Stimulated activated CD4-positive, alpha-beta T cell treated with anti-CD3 and anti-CD28 coated beads, Interleukin-1b, Interleukin-23, amount 100 ng/mL, for 24 hours (primary cell): ENCODE measurements around the gene ADARB2.

Experiments used
- DNase-seq, 4 experiments: peaks; one replicate each; pipeline ENCODE4 v3.0.0-alpha.2; 2020; ENCODE audit warnings: low read depth in 4 of 4, low spot score in 1 of 4

Gene ADARB2

DNA sequence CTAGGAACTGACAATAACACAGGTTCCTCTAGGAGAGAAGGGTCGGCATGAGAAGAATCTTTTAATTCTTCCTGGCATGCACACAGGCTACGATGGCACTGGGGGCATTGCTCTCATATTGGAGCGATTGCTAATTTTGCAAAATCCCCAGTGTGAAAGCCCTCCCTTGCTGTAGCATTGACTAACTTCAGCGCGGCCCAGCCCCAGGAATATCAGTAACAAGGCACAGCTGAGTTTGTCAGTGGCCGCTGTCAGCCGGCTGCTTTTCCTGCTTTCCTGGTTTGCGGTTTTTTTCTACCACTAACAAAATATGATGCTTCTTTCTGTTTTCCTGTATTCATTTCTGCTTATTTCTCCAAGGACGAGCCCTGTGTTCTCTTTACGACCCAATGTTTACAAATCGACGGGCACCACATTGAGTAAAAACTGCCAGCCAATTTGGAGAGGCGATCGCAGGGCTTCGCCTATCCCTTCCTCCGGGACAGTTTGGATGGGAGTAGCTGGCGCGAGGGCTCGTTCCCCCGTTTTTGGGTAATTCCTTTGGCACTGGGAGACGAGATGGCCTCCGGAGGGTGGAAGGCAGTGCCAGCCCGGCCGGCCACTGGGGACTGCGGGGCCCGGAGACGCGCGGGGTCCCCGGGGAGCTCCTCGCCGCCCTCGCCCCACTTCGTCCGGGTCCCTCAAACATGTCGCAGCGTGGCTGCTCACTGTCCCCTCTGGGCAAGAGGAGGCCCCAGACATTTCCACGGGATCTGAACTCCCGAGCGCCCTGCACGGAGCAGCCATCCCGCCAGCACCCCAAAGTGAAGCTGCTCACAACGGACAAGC, 967 bp downstream of the ADARB2 start:
- no peak for DNase-seq

DNA sequence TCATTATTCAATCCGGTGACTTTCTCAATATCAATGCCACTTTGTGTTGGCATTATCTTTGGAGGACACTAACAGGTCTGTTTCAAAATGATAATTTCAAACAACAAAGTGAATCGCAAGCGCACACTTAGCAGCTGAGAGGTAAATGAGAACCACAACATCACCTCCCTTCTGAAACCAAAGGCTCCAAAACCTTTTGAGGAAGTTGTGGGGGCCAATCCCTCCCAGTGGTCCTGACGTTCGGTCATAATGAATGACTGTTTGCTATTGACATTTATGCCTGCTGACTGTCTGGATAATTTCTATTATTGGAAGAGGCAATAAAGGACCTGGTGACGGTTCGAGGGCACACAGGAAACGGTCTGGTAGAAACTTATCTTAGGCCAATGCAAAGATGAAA, 1.8 kb downstream of the ADARB2 start:
- no peak for DNase-seq

DNA sequence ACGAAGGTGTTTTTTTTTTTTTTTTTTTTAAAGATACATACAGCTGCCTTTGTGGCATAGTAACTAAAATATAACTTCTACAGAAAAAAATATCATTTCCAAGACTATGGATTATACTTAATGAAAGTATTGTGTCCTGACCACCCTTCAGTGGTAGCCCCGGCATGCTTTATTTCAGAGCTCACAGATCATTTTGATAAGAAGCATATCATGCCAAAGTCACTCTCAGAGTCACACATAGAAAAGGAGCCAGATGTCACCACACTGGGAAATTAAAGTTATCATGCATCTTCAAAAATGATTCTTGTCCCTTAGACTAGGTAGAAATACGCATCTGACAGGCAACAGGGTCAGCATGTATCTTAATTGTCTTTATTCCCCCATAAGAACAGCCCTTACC, 3.0 kb downstream of the ADARB2 start:
- DNase-seq = no peak

DNA sequence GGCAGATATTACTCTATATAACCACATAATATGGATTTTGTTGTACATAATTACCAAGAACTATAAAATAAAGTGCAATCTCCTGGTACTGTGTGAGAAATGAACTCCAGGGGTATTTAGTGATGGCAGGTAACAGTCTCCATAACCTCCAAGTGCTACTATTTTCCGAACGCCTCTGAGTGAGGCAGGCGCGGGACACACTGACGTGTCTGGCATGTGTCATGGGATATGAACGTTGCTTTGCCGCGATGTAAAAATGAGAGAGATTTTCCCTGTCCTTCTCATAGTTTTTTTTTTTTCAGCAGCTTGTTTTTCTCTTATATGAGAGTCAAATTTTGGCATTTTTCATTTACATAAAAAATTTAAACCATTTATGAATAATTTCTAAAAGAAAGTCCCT, 3.6 kb downstream of the ADARB2 start:
- DNase-seq = no peak

DNA sequence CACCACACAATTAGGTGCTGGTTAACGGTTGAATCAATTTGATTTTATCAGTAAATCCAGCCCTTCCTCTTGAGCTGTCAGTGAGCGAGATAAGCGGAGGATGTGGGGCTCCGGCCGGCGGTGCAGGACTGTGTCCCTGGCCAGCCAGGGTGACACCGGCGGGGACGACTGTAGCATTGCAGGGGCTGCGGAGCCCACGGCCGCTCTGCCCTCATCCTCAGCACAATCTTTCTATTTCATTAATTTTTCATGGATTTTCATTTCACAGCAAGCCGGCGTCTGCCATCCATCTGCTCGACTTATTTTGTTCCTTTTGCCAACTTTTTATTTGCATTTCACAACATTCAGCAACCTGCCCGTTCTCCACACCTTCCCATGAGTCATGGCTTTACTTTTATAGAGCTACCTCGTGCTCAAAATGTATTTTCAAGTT, 4.7 kb downstream of the ADARB2 start:
- no peak for DNase-seq

DNA sequence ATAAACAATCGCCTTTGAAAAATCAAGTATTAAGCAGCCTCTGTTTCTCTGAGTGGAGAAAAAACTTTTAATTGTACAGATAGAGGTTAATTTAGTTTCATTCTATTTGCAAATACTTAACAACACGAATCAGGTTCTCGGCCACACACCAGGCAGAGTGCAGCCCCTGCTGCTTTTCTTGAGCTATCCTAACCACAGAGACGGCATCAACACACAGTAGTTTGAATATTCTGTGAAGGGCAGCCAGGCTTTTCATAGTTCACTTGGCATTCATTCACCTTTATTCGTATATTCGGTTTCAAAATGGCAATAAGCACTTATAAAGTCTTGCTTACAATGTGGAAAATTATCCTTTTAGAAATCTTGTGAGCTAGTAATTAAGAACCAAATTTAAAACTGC, 5.7 kb downstream of the ADARB2 start:
- DNase-seq = no peak

DNA sequence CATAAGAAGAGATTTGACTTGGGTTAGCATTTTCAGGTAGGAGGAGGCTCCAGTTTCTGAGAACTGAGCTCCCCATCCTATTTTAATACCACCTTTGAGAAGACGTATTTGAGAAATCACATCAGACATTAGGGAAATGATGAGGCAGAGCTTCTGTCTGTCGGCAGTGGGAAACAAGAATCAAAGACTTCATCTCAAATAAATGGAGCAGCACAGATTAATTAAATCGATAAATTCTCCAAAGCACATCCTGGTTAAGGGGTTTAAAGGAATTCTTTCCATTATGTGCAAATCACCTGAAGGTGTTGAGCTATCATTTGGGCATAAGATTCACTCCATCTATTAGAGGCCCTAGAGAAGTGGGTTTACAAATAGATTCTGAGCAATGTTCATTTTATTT, 7.6 kb downstream of the ADARB2 start:
- DNase-seq = no peak

DNA sequence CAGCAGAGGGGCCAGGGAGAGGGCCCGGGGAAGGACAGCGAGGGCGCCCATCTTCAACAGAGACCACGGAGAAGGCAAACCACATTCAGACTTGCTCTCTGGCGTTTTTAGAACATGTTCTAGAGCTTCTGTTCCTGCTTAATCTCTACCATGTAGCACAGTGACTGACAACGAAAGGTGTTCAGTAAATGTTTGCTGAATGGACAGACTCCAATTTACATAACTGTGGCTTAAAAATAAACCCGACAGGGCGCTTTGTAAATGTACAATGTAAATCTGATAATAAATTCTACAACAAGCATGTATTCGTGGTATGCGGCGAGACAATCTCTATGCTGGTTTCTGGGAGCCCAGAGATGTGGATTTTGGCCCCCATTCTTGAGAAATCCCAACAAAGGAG, 10.5 kb downstream of the ADARB2 start:
- no peak for DNase-seq

DNA sequence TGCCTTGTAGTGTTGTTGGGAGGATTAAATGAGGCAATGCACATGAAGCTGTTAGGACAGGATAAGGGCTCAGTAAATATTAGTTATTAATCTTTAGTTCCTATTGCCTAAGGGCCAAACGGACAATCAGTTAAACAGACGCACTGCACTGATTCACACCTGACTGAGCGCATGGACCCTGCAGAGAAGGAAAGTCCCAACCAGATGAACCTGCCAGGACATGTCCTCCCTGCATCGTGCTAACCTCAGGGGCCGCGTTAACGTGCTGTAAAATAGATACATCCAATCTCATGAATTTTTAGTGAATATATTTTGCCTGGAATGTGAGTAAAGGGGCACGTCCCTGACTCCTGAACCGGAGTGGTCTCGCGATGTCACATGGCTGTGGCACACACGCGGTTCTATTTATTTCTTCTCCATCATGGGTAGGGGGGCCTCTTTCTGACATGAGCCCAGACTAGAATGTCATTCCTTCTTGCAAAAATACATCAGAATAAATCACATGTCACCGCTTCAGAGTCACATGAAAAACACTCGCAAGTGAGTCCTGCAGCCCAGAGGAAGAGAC, 12.3 kb downstream of the ADARB2 start:
- DNase-seq = no peak

DNA sequence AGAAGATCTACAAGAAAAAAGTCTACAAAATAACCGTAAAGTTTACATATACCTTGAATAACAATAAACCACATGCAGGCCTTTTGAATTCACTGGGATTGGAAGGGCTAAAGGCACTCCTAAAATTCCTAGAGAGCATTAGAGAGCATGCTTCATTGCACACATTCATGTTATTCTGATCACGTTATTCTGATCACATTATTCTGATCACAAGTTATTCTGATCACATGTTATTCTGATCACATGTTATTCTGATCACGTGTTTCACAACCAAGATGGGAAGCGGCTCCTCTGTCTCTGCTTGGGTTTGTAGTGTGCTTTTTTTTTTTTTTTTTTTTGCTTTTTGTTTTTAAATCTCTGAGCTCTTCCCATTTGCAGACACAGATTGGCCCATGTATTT, 20.5 kb downstream of the ADARB2 start:
- DNase-seq = no peak

DNA sequence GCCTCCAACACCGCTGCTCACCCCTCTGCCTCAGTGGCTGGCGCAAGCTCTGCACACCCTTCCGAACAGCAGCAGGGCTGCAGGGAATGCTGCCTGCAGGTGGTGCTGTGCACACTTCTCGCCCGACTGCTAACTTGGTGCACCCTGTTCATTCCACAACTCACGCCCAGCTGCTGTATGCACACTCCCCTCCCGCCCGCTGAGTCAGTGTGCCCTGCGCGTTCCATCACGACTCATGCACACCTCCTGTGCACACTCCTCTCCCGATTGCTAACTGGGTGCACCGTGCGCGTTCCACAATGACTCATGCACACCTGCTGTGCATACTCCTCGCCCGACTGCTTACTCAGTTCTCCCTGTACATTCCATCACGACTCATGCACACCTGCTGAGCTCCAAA, 21.5 kb downstream of the ADARB2 start:
- DNase-seq = peak in 2 of 4 experiments; percentile 31 to 32

DNA sequence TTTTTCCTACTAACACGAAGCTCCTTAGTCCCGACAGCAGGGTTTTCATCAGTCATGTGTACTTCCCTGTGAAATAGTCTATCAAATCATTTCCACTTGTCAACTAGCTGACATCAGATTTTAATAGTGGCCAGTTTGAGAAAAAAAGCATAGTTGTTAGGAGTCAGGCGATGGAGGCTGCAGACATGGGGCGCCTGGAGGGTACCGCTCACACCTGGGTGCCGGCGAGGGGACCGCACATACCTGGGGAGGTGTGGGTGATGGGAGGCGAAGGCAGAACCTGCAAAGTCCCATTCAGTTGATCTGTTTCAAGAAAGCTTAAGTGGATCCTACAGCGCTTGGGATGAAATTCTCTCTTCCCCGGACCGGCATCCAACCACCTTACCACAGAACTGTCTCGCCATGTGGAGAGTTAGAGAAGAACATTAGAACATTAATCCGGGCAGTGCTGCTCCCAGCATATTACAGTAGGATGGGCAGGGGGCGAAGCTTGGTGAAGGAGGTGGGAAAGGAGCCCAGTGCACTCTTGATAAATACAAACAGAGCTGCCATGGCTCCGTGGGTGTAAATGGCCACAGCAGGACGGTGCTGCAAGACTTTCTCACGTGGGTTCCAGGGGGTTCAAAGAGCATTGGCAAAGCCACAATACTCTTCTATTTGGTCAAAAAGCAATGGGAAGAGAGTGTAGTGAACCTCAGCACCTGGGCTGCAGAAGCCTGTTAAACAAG, 24.2 kb downstream of the ADARB2 start:
- DNase-seq = no peak

DNA sequence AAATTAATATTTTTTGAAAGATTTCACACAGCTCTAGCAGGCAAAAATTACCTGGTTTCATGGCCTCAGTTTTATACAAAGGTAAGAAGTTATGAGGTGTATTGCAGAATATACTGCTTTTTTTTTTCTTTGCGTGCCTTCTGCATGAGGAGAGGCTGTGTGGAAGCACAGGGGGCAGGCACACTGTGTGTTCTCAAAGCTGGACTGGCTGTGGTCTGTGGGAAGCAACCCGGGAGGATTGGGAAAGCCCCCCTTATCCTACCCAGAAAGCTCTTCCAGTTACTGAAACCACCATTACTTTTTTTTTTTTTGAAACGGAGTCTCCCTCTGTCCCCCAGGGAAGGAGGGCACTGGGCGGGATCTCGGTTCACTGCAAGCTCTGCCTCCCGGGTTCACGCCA, 25.0 kb downstream of the ADARB2 start:
- DNase-seq = no peak

DNA sequence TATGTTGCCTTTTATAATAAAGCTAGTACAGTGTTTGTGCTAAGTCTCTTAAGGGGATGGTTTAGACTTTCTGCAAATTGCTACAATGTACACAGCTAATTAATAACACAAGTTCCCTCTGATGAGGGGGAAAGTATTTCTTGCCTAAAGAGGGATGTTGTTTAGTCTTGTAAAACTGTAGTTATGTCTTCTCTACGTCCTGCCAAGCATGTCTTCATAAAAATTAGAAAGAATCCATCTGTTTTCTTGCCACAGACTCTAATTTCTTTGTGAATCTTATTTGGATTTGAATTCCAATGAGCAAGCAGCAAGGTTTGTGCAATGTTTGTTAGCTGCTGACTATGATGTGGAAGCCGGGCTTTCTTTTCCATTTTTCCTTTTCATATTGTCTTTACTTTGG, 28.2 kb downstream of the ADARB2 start:
- no peak for DNase-seq

DNA sequence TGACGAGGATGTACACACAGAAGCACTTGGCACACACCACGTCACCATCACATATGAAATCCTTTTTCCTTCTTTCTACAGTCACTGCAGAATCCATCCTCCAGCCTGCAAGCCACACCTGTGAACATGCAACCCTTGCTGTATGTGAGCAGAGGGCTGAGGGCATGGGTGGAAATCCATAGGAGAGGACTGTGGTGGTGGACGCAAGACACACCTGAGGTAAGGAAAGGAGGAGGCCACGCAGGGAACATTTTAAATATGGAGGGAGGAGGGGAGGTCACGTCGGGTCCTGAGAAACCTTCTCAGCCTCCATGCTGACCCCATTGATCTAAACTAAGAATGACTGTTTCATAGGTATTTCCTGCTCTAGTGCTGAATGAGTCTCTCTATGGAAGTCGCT, 28.6 kb downstream of the ADARB2 start:
- no peak for DNase-seq

DNA sequence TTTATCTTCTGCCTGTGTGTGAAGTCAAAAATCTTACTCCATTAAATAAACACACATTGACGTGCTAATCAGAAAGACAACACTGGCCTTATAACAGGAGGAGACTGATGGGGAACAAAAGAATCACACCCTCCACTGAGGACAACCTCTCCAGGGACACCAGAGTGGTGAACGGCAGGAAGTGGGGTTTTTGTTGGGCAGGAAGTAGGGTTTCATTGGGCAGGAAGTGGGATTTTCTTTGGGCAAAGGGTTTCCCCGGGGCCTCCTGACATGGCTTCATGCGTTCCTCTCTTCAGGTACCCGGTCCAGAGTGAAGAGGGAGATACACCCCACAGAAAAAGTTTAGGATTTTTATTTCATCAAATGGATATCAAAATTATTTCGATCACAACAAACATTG, 30.6 kb downstream of the ADARB2 start:
- peak in 1 of 4 experiments; percentile 2 for DNase-seq

DNA sequence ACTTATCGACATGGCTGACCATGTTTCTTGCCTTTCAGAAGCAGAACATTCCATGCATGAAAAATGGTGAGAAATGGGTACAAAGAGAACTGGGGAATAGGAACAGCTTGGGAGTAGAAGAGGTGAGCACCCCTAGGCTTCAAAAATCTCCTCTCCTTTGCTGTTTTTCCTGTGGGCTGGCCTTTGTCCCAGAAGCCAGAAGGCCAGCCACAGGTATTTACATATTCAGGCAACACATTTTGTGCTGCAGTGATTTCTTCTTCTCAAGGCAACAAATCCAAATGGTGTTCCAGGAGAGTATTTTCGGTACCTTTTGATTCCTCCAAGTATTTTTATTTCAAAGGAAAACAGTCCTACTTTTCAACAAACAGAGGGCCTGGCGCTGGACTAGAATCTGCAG, 31.1 kb downstream of the ADARB2 start:
- DNase-seq = no peak

DNA sequence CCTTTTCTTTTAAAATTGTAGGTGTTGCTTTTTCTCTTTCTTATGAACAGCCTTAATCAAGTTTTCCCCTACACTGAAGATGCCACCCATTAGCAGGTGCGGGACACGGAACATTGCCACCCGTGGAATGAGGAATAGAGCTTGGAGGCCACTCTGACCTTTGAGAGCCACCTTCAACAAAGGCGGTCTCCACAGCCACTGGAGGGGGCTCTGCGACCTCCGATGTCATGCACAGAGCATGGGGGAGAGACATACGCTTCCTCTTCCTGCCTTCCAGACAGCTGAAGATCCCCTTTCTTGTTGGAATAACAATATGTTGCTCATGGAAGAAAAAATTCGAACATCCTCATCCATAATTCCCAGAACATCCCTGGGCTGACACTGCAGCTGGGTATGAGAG, 39.1 kb downstream of the ADARB2 start:
- no peak for DNase-seq

DNA sequence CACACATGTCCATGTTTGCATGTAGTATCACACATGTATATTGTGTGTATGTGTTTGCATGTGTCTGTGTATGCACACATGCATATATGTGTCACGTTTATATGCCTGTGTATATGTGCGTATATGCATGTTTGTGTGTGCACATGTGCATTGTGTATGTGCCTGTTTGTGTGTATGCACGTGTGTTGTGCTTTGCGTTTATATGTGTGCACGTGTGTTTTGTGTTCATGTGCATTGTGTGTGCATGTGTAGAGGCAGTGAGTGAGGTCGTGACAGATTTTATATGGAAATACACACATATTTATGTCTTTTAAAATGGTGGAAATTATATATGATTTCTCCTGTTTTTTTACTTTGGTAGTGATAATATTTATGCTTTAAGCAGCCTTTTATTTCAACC, 41.2 kb downstream of the ADARB2 start:
- no peak for DNase-seq

DNA sequence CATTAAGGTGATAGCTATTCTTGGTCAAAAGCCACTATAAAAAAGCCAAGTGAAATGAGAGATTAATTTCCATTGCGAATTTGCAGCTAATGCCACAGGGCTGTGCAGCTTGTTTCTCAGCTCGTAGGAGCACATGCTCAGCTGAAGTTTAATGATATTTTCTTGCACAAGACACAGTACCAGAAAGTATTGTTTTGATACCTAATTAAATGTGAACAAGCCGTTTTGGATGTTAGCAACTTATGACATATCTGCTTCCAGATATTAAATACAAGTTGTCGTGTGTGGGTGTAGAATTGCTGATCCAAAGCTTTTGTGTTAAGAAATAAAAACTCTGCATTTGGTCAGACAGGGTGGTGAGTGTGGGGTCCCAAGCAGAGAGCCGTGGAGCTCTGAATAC, 47.2 kb downstream of the ADARB2 start:
- no peak for DNase-seq

DNA sequence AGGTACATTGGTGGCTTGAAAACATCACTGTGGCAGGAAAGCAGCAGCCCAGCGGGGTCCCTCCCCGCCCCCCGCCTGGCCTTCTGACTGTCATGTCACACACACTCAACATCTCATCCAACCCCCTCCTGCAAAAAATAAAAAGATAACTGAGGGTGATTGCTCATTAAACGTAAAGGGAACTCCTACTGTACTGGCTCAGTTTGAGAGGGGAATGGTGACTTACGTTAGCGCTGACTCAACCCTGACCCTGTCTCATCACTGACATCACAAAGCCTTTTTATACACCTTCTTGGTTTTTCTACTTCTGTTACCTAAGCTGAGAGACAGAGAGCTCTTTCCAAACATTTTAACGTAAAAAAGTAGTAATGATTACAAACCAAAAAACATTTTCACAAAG, 48.8 kb downstream of the ADARB2 start:
- DNase-seq = no peak

DNA sequence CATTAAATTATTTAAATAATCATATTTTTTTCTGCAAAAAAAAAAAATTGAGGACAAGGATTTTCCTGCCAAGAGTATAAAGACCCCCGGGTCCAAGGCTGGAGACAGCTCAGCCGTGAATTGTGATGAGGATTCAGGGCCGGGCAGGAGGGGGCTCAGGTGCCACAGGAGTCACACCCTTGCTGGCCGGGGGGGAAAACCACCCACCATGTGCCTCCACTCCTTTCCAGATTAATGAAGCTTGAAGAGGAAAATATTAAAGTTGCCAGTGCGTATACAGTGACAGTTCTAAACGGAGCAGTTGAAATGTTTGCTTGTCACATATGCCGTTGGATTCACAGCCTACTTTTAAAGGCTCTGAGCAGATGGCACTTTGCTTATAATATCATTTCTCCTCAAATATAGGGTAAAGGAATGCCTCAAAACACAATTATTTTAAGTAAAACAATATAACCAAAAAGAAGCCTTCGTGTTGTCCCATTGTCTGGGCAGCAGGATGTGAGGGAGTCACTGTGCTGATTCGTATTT, 49.6 kb downstream of the ADARB2 start:
- no peak for DNase-seq
